Cerebellar nuclear complex (tissue), 1 donor: ENCODE results near the gene SCD5.

ENCODE experiments used
- DNase-seq, 2 experiments: peaks; one replicate each; lab custom pipeline; 2025; lab: John Stamatoyannopoulos, UW

SCD5 gene

GRCh38 chr4:82589756-82590155 lies 208.8 kb downstream of the SCD5 start:
- no peak for DNase-seq

DNA sequence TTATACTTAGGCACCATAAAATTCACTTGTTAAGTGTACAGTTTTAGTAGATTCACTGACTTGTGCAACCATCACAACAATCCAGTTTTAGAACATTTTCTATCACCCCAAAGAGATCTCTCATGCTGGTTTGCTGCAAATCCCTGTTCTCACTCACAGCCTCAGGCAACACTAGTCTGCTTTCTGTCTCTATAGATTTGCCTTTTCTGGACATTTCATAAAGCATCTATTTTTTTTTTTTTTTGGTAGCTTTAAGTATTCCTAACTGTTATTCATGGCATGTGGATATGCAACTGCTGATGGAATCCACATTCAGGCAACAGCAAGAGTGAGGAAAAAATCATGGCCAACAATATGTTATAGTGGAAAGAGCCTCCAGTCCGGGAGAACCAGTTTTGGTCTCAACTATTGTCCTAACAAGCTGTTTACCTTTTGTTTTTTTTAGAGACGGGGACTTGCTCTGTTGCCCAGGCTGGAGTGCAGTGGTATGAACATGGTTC lies 209.8 kb downstream of the SCD5 start:
- no peak for DNase-seq

GRCh38 chr4:82587826-82588540 lies 210.6 kb downstream of the SCD5 start:
- DNase-seq, result no peak

GRCh38 chr4:82585690-82586435 lies 212.7 kb downstream of the SCD5 start:
- no peak for DNase-seq

GRCh38 chr4:82584931-82585330 lies 213.7 kb downstream of the SCD5 start:
- no peak for DNase-seq

DNA sequence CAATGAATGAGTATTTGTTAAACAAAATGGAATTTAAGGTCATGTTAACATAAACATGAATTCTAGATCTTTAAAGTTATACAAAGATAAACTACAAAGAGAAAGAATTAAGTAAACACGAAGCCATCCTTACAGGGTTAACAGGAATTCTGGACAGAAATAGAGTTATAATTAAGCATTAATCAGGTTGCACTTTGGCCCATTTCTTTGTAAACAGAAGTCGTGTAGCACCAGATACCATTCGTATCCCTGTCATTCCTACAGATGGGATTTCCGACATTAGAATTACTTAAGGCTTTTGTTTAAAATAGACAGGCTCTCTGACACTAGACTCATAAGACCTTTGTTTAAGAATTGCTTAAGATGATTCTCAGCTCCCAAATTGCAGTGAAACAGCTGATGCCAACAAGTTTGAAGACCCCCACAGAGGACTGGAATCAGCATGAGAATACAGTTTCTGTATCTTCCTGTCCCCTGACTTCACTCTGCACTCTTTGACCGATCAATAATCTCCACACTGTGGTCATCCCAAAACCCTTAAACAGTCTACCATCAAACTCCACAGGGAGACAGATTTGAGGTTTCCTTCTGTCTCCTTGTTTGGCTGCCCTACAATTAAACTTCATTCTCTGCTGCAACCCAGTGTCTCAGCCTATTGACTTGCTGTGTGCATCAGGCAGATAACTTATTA lies 214.6 kb downstream of the SCD5 start:
- no peak for DNase-seq

DNA sequence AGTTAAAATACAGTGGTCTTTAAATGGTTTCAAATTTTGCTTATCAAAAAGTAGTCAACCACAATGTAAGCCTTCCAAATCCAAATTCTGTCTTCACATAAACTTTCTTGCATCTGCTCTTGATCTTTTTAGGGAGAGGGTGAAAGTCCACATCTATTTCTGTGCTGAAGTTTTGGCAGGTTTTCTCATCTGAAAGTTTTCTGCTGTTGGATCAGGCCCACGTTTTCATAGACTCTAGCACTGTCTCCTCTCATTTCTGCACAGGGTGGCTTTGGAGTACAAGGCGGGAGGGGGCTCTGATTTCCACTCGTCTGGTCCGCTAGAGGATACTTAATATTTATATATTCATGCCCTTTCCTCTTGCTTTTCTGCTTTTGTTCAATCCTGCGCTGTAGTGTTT lies 218.7 kb downstream of the SCD5 start:
- no peak for DNase-seq
